HuH-7 (cell line): ENCODE data around the gene SARDH.
A peak's percentile ranks its signal among the peaks of the same experiment; 100 is the strongest.
"Not testable (repeated sequence)": the region's sequence is repeated elsewhere in the genome, so short reads cannot be mapped to it uniquely, and the experiment has no call there.

Source experiments
- DNase-seq: peaks from one replicate; pipeline ENCODE4 v3.0.0; 2011; ENCODE audit warnings: low spot score

The SARDH gene

DNA sequence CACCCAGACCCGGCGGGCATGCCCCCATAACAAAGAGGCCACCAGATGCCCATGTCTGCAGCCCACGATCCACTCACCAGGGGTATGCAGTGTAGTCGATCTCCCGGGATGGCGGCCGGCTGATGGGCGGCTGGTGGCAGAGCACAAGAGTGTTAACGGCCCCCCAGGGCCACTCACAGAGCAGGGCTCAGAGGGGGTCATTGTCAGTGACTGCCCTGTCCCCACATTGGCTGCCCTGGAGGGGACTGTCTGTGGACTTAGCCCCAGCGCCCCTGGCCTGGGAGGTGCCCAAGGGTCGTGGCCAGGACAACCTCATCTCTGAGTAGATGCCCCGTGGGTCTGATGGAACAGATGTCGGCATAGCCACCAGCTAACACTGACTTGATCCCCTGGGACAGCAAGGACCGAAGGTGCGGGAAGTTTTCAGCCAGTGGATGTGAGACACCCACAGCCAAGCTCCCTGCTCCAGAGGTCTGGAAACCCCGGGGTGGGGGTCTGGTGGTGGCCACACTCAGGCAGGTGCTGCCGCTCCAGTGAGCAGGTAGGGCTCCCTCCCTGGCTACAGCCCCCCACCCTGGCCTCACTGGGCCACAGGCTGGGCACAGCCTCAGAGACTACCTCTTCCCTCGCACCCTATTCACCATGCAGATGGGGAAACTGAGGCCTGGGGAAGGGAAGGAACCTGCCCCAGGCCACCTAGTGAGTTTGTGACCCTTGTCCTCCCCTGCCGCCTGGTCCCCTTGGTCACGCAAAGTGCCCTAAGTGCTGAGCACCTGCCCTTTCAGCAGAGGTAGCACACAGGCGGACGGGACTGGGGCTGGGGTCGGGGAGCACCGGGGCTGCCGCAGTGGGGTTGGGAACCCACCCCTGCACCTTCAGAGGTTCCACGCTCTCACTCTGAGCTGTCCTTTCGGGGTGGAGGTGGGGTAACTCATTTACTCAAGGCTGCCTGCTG lies 38.1 kb upstream of the SARDH start:
- no peak for DNase-seq

DNA sequence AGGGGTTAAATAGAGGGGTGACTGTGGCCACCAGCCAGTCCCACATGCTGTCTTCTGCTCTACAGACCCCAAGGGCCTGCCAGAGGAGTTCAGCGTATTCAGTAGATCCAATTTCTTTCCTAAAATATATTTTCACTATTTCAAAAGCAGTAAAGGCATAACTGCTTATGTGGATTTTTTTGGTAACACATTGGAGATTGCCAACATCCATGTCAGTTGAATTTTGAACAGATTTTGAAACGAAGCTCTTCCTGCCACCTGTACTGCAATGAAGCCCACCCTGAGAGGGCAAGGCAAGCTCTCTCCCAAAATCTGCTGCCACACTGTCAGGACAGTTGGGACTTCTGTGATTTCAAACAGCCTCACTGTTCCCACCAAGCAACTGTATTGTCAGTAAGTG lies 37.1 kb upstream of the SARDH start:
- DNase-seq, result no peak

DNA sequence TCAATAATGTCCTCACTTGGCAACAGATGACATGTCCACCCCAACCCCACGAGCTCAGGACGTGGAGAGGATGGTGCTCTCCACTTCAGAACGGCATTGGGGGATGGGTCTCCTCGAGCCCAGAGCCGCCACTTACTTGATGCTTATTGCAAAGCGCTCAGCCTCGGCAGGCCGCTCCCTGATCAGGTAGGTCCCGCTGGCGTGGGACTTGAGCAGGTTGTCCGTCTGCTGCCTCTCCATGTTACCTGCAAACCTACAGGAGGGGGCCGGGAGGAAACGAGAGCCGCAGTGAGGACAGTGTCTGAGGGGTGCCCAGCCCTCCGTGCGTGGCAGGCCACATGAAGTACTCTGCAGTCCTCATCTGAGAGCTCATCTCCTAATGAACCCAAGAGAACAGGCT lies 36.6 kb upstream of the SARDH start:
- DNase-seq, result no peak

DNA sequence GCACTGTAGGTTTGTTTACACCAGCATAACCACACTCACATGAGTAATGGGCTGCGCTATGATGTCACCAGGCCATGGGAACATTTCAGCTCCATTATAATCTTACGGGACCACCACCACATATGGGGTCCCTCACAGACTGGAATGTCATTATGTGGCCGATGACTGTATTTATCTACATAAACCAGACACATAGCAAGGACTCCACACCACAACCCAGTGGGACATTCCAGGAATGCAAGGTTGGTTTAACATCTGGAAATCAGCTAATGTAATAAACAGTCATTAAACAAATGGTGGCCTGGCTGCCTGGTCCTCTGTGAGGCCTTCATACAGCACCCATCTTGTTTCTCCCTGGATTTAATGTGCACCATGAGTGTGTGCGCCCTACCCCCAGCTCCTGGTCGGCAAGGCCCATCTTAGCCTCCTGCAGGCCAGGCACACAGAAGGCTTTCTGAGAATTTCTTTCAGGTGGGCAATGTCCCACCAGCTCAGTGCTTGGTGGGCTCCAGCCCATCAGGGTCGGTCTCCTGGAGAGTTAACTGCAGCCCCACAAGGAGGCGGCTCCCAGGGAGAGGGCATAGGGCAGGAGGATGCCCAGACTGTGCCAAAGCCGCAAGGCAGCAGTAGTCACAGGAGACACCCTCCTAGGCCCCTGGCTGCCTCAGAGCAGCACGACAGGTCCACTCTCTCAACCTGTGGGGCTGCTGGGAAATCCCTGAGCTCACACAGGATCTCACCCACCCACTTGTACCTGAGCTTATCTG lies 35.9 kb upstream of the SARDH start:
- DNase-seq, result no peak

DNA sequence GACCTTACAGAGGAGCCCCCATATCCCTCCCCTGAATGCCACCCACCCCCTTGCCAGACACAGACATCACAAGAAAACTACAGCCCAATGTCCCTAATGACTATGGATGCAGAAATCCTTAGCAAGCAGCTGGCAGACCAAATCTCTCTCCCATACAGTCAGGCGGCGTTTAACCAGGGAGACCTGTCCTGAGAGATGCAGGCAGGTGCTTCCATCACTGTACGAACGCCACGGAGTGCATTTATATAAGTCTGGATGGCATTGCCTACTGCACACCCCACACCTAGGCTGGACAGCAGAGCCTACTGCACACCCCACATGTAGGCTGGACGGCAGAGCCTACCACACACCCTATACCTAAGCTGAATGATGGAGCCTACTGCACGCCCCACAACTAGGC lies 34.4 kb upstream of the SARDH start:
- DNase-seq, result no peak

DNA sequence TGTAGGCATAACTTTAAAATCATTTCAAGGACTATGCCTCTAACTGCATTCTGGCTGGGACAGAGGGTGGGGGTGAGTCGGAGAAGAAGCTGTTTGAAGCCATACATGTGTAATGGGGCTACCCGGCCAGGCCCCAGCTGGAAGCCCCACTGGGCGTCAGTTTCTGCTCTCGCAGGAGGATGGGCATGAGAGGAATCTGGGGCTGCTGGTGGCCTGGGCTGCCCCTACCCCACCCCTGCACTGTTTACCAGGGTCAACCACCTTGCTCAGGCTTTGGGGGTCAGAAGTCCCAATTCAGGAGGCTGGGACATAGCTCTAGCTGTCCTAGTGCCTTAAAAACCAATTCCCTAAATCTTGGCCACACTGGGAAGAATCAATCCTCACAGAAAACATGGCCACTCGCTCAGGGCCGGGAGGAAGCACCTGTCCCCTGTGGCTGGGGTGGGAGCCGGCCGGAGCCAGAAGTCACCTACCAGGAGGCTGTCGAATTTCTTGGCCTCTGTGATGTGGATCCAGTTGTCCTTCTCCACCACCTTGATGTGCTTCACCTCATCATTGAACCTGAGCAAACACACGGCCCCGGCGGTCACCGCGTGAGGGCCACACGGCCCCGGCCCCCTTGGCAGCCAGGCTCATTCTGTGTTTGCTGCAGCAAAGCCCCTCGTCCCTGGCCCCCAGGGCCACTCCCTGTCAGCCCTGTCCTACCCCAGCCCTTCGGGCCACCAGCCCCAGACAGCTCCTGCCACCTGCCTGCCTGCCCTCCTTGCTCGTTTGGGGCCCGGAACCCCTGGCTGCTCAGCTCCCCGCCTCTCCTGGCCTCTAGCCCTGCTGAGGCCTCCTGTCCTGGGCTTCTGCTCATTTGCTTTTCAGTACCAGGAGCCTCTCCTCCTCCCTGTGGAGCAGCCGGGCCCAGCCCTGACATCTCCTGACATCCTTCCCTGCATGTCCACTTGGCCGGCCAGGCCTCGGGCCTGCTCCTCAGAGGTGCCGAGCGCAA lies 33.6 kb upstream of the SARDH start:
- DNase-seq, result no peak

DNA sequence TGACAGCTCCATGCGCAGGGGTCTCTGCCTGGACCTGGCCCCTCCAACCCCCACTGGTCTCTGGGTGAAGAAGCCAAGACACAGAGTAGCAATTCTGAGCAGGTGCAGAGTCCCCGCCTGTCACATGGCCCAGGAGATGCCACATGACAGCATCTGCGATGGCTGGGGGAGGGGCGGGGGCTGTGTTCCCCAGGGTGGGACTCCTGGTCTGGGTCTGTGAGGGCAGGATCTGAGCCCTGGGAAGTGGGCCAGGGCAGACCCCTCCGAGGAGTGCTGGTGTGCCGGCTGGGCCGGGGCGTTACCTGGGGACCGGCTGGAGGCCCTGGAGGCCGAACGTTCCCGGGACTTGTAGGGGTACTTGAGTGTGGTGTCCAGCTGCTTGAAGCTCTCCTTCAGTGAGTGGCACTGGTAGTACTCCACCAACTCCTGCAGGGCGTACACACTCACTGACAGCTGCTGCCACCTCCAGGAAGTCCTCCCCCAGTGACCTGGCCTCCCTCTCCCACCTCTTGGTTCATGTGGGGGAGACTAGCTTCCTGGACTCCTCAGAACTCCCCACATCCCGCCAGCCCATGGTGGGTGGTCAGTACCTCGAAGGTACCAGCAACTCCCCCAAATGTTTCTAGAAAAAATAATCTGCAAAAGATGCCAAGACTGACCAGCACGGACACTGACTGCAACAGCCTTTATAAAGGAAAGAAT lies 32.1 kb upstream of the SARDH start:
- DNase-seq, result no peak

DNA sequence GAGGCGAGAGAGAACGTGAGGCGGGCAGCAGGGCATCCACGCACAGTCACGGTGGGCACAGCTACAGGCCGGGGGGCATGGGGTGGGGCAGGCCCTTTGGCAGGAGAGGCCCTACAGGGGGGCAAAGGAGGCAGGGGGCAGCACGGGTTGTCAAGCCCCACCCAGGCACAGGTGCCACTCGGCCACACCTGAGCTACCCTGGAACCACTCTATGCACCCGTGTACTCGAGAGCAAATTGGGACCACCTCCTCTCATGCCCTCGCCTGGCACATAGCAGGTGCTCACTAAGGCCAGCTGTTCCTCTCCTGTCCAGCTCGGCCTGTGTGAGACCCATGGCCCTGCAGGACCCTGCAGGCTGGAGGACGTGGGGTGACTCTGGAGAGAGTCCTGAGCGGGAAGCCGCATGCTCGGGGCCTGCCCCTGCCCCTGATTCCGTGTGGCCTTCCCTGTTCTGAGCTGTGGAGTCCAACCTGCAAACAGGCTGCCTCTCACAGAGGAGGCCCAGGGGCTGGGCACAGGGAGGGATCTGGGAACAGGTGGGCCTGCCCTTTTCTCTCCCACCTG lies 31.4 kb upstream of the SARDH start:
- DNase-seq, result no peak

DNA sequence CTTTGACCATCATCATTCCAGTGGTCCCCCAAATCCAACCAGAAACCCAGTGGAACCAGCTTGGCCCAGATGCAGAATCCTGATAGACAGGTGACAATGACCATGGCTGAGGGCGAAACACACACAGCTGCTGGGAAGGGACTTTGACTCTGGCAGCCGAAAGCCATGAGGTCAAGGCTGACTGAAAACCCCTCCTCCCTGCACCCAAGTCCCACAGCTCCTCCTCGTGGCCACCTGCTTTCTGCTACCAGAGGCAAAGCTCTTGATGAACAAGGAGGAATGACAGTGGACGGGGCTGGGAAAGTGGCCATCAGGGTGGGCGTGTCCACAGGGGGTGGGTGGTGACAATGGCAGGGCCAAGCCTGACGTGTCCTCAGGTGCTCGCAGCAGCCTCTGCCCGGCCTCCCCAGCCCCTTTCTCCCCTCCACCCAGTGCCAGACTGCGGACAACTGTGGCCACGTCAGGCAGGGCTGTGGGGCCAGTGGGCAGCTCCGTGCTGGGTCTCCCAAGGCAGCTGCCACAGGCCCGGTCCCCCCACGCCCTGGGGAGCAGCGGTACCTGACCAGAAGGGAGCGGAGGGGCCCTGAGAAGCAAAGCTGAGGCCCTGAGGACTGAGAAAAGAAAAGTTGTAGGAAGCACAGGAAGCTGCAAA lies 30.8 kb upstream of the SARDH start:
- DNase-seq, result peak; percentile 96

DNA sequence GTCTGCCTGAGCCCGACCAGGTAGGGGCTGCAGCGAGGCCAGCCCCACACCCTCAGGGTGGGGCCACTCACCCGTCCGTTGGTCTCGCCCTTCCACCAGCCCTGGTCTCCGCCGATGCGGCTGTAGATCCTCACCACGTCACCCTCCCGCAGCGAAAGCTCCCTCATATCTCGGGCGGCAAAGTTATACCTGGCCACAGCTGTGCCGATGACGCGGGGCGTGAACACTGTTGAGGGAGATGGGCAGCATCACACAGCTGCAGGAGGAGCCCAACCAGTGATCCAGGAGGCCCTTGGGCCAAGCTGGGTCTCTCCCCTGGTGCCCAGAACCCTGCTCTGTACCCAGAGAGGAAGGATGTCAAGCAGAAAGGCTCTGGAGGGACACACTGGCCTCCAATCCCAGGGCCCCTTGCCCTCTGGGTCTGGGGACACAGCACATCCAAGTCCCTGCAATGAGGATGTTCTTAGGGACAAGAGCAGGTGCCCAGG lies 30.3 kb upstream of the SARDH start:
- no peak for DNase-seq

DNA sequence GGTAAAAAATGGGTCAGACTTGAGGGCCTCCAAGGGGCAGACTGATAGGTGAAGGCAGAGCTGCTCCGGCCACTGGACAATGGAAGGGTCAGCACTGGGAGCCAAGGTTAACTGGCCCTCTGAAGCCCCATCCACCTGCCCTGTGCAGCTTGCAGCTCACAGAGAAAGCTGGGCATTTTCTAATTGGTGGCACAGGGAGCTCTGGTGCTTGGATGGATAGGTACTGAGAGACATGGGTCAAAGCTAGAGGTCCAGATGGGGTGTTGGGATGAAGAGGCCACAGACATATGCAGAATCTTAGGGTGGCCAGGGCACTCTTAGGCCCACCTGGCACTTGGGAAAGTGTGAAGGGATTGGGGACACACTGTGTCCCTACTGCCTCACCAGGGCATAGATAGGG lies 29.5 kb upstream of the SARDH start:
- no peak for DNase-seq

DNA sequence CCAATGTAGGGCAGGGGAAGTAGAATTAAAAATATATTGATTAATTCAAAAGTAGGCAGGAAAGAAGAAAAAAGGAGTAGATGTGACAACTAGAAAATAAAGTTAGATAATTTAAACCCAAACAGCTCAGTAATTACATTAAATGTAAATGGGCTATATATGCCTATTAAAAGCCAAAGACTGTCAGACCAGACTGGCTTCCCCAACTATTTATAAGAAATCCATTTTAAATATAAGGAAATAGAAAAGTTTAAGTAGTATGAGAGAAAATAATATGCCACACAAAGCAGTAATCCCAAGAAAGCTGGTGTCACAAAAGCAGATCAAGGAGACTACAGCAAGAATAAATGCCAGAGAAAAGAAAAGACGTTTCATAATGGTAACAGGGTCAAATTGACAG lies 28.9 kb upstream of the SARDH start:
- DNase-seq, result no peak

DNA sequence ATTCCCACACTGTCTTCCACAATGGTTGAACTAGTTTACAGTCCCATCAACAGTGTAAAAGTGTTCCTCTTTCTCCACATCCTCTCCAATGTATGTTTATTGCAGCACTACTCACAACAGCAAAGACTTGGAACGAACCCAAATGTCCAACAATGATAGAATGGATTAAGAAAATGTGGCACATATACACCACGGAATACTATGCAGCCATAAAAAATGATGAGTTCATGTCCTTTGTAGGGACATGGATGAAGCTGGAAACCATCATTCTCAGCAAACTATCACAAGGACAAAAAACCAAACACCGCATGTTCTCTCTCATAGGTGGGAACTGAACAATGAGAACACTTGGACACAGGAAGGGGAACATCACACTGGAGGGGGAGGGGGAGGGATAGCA lies 28.1 kb upstream of the SARDH start:
- DNase-seq, result not testable (repeated sequence)

DNA sequence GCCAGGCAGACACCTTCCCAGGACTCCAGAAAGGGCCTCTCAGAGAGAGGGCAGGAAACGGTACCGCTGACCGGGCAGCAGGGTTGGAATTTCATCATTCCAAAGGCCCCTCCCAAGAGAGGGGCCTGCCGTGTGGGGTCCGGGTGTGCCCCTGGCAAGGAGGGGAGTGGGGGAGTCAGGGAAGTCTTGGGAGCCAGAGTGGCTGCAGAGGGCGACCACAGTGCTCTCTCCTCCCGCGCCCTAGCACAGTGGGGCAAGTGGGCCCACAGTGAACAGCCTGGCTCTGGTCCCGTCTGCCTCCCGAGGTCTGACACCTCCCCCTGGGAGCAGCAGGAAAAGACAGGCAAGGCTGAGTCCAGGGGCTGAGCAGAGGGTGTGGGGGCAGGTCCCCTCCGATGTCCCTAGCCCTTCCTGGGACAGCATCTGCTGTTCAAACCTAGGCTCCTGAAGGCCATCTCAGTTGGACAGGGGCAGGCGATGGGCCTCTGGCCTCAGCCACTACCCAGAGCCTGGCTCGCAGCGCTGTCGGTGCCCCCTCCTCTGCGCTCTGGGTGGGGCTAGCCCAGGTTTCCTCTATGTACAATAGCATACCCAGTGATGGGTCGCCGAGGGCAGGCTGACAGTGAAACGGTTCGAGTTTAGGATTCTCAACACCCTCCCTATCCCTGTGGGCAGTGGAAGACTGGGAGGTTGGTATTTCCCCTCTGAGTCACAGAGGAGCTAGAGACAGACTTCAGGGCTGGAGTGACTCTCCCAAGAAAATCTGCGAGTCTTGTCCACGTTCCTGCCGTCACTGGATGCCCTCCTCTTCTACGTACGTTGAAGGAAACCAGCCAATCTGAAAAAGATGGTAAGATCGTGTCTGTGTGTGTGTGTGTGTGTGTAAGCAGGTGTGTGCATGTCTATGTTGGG lies 25.4 kb upstream of the SARDH start:
- no peak for DNase-seq

DNA sequence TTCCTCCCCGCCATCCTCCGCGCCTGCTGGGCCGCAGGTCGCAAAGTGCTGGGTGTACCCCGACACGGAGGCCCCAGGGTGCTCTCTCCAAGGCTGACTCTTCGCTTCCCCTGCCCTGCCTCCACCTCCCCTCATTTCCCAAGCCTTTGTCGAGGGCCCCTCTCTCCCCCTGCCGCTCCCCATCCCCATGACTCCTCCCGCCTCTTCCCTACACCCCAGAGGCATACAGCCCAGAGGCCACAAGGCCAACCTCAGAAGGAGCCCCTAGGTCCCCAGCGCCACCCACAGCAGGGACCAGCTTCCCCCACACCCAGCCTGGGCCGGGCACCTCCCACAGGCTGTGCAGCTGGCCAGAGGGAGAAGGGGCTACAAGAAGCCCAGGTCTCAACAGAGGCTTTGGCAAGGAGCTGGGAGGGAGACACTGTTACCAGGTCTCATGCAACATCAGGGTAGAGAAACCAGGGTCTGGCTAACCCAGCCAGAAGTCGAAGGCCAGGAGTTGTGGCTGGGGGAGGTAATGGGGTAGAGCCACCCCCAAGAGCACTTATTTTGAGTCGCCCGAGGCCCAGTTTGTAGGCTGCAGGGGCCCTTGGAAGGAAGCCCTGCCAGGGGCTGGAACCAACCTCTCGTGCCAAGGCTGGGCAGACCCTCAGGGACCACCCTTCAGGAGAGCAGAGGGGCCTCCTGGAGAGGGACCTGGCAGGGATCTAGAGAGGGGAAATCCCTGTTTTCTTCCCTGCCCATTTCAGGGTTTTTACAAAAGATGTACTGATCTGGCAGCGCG lies 24.5 kb upstream of the SARDH start:
- DNase-seq, result no peak

DNA sequence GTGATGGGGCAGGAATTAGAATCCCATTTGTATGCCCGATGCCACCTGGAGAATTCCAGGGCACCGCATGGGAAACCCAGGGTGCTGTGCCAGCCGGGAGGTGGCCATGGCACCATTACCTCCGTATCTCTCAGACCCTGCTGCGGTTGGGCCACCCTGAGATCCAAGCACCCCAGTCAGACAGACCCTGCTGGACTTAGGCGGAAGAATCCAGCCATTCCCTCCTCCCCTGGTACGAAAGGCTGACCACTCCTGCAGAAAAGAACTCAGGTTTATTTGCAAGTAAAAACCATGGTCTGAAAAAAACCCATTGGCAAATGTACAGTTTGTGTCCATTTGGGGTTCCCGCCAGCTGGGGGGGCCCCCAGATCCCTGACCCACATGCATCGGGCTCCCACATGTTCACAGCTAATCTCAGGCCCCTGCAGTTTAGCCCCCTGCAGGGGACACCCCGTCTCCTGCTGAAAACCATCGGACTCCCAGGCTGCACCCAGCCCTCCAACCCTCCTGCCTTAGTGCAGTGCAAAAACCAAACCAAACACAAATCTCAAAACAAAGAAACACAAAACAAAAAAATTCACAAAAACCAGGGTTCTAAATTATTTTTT lies 23.6 kb upstream of the SARDH start:
- DNase-seq, result no peak

DNA sequence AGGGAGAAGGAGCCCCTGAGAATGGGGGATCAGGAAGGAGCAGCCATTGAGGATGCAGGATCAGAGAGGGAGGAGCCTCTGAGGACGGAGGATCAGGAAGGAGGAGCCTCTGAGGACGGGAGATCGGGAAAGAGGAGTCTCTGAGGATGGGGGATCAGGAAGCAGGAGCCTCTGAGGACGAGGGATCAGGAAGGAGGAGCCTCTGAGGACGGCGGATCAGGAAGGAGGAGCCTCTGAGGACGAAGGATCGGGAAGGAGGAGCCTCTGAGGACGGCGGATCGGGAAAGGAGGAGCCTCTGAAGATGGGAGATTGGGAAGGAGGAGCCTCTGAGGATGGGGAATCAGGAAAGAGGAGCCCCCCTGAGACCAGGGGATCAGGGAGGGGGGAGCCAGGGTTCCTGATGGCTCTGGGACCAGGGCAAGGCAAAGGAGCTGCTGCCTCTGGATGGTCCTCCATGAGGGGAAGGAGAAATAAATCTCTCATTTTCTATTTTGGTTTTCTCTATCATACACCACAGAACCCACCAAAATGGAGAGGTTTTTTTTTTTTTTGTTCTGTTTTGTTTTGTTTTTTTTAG lies 22.6 kb upstream of the SARDH start:
- no peak for DNase-seq

DNA sequence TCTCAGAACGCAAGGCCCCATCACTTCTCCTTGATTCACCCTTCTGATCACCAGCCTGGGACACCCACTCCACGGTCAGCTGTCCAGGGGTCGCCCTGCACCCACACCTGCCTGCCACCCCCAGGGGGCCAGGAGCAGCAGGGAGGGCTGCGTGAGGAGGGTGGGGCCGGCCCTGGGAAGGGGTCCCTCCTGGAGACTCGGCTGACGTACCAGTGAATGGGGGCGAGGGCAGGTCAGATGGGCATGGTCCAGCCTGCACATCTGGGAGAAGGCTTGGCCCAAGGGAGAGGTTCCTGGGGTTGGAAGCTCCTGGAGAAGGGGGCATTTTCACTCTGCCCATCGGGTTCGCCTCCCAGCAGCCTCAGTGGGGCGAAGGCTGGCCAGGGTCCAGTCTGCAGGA lies 21.8 kb upstream of the SARDH start:
- no peak for DNase-seq
